Measurements from ENCODE around the gene STYK1.

DNA sequence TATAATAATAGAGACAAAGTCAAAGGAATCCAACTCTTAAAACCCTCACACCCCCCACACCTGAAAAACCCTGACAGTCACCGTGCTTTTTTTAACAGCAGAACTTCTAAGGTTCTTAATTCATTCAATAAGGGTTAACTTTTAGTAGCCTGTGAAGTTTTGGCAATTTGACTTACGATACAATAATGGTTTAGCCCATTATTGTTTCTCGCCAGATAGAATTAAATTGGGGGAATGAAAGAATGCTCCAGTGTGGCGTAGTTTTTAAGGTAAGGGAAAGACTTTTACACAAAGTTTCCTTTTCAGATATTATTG is 59.8 kb downstream of the STYK1 start:
- no peak for TF ChIP-seq CTCF (IDR thresholded peaks at IDR 0.05)
- TF ChIP-seq EZH2phosphoT487 (IDR thresholded peaks at IDR 0.05): no peak
